C4-2B (cell line): ENCODE data around the gene GNAL.

ENCODE experiments used
- H3K27ac ChIP-seq: fragments of 450-650 bp; 2 replicates; pipeline ENCODE4 v1.5.1; 2017
- CTCF ChIP-seq: fragments of 450-650 bp; conservative IDR thresholded peaks from 2 replicates; pipeline ENCODE4 v1.5.1; 2017; ENCODE audit warnings: mild to moderate bottlenecking
- ZFX ChIP-seq: fragments of 450-650 bp; IDR thresholded peaks from 2 replicates; pipeline ENCODE4 v1.6.1; 2017

GNAL gene

GRCh38 chr18:11767329-11767728, 78.3 kb downstream of the GNAL start:
- TF ChIP-seq CTCF (no peak), ZFX (no peak)
- H3K27ac ChIP-seq, result no peak overlapping the region

DNA sequence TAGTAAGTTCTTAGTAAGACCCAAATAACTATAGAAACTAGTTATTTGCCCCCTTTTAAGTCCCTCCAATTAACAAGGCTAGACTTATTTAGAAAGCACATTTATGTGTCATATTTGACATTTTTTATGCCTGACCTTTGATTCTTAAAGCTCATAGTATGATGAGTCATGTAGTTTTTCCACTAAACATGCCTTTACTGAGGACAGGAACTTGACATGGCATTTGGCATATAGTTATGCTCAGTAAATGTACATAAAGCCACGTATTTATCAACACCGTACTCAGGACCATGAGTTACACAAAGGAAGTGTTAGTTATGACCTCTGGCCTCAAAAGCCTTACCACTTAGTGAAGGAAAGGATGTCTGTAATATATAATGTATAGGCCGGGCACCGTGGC, 78.9 kb downstream of the GNAL start:
- TF ChIP-seq CTCF (no peak), ZFX (no peak)

GRCh38 chr18:11775436-11776174, 86.5 kb downstream of the GNAL start:
- TF ChIP-seq ZFX (no peak), CTCF (no peak)
- no peak overlapping the region for H3K27ac ChIP-seq

More for the DNA sequence above, 78.9 kb downstream of the GNAL start:
- H3K27ac ChIP-seq, result no peak overlapping the region

GRCh38 chr18:11780042-11780441, 91.0 kb downstream of the GNAL start:
- TF ChIP-seq CTCF (no peak), ZFX (no peak)
- no peak overlapping the region for H3K27ac ChIP-seq

DNA sequence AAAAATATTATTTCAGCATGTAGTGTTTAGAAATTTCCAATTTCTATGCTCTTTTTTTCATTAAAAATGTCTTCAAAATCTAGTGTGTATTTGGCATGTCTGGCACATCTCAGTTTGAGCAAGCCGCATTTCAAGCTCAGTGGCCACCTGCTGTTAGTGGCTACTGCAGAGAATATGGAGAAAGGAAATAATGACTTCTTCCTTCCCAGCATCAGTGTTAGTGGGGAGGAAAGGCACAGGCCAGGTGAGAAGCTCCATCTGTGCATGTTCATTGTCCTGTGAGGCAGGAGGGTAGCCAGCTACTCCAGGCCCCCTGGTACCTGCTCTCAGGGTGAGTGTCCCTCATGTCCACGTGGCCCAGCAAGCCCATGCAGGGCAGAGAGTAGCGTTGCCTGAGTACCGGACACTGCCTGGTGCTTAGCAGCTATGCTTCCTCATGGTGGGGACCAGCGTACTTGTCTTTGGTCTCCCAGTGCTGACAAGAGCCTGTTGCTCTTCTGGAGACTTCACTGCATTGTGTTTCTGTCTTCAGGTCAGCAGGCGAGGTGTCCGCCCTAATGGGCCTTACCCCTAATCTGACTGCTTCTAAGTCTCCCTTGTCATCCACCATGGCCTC, 94.8 kb downstream of the GNAL start:
- H3K27ac ChIP-seq, result no peak overlapping the region
- TF ChIP-seq CTCF (no peak), ZFX (no peak)

DNA sequence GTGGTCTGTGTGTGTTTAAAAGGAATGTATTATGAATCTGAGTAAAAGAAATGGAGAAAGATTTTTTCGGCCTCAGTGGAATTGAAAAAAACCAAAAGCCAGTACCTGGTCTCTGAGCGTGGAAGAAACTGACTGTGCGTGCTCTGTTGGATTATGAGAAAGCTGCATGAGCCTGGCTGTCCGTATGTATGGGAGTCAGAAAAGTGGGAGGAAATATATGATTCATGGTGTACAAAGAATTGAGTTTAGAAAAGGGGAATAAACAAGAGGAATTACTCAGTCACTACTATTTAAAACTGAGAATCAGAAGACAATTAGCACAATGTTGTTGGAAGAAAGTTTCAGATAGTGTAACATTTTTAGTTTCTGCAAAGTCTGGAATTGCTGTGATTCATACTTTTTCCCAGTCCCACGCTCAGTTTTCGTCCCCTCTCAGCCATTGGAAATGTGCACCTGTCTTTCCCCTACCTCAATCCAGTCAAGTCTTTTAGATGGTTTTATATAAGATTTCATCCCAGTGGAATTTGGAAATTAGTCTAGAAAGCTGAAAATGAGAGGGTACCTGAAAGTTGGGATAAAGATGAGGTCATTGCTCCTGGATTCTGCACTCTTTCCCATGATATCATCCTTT, 95.7 kb downstream of the GNAL start:
- no peak overlapping the region for H3K27ac ChIP-seq
- TF ChIP-seq CTCF (no peak), ZFX (no peak)

DNA sequence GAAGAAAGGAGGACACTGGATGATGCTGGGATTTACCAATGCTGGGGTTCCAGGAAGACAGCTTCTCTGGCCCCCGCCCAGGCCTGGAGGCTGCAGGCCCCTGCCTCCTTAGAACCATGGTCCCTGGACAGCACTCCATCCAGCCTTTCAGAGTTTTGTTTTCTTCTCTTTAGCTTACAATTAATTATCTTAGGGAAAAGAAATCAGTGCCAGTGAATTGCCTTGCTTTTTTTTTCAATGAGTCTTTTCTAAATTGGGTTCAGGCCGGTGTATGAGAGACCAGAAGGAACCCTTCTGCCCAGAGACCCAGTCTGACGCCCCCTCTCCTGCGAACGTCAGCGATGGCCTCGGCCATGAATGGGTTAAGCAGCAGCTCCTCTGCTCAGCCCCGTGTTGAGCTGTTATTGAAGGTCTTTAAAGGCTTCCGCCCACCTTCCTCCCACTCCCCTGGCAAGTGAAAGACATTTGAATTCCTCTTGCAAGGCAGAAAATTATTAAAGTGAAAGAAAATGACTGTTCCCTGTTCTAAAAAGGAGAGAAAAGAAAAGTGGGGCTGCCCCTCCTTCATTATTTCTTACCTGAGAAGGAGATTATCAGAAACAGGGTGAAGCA, 96.5 kb downstream of the GNAL start:
- no peak overlapping the region for H3K27ac ChIP-seq
- TF ChIP-seq CTCF, result no peak
- no peak for TF ChIP-seq ZFX
